IMR-90 (cell line): Measurements from ENCODE around the gene INO80E. TPM values are rescaled to one million over a fixed set of nuclear protein-coding genes. Genes with fewer than 3 reads are reported as not detected.

ENCODE experiments used
- ATAC-seq: fragments of 200-7000 bp; cut with Tn5 transposase; 2 replicates; pipeline ENCODE4 v1.9.1; 2020; ENCODE audit warnings: low read depth, mild to moderate bottlenecking, moderate library complexity
- BruUV-seq: library from RNA; stranded (reverse); fragments of 400-500 nt; replicated peaks from 2 replicates; lab custom pipeline; 2021; lab: Mats Ljungman, UMichigan
- CTCF ChIA-PET: fragments of 300-600 bp; formaldehyde crosslinking; extraction: SDS; loops from one replicate; lab custom pipeline; 2021; ENCODE audit warnings: antibody characterized with exemption; lab: Yijun Ruan, JAX
- POLR2A ChIA-PET: fragments of 300-600 bp; sonication (Branson Sonifier 250); formaldehyde crosslinking; loops from one replicate; lab custom pipeline; 2022; ENCODE audit warnings: antibody characterized with exemption; ENCODE audit not compliant: unreplicated experiment; lab: Charles Lee
- DNase-seq: peaks from one replicate; pipeline ENCODE4 v3.0.0; 2013
- H2AFZ ChIP-seq: replicated peaks from 2 replicates; pipeline ENCODE3; 2013; ENCODE audit warnings: low read length, mild to moderate bottlenecking; ENCODE audit not compliant: poor library complexity
- H2AK5ac ChIP-seq: 2 replicates; pipeline ENCODE4 v1.6.1; 2013; ENCODE audit warnings: low read depth, low read length, inconsistent platforms
- H2AK9ac ChIP-seq: replicated peaks from 2 replicates; pipeline ENCODE3; 2013; ENCODE audit warnings: mild to moderate bottlenecking, low read depth, low read length, moderate library complexity; ENCODE audit not compliant: poor library complexity
- H2BK120ac ChIP-seq: 2 replicates; pipeline ENCODE4 v1.6.1; 2013; ENCODE audit warnings: low read depth, low read length, inconsistent platforms
- H2BK15ac ChIP-seq: 3 replicates; pipeline ENCODE4 v1.6.1; 2013; ENCODE audit warnings: low read depth, low read length, inconsistent platforms
- H2BK20ac ChIP-seq: 2 replicates; pipeline ENCODE4 v1.6.1; 2013; ENCODE audit warnings: low read depth, mild to moderate bottlenecking, inconsistent platforms, low read length, moderate library complexity
- H2BK5ac ChIP-seq: 2 replicates; pipeline ENCODE4 v1.6.1; 2013; ENCODE audit warnings: mild to moderate bottlenecking, low read depth, low read length, inconsistent platforms; ENCODE audit not compliant: poor library complexity, severe bottlenecking
- H3K14ac ChIP-seq: replicated peaks from 2 replicates; pipeline ENCODE4 v1.6.1; 2013; ENCODE audit warnings: low read depth, low read length, inconsistent platforms
- H3K18ac ChIP-seq: 2 replicates; pipeline ENCODE4 v1.6.1; 2013; ENCODE audit warnings: low read depth, low read length, control low read depth
- H3K23ac ChIP-seq: 2 replicates; pipeline ENCODE4 v1.6.1; 2013; ENCODE audit warnings: low read depth, low read length, inconsistent platforms
- H3K27ac ChIP-seq: 2 replicates; pipeline ENCODE4 v1.5.1; 2013; ENCODE audit warnings: mild to moderate bottlenecking, control low read depth, low read length; ENCODE audit not compliant: insufficient read depth
- H3K27me3 ChIP-seq: 2 replicates; pipeline ENCODE4 v1.6.1; 2013; ENCODE audit warnings: low read length; ENCODE audit not compliant: control insufficient read depth, insufficient read depth
- H3K36me3 ChIP-seq: 2 replicates; pipeline ENCODE4 v1.6.1; 2013; ENCODE audit warnings: low read length, mixed read lengths; ENCODE audit not compliant: control insufficient read depth, insufficient read depth
- H3K4ac ChIP-seq: 2 replicates; pipeline ENCODE4 v1.6.1; 2013; ENCODE audit warnings: low read depth, low read length, inconsistent platforms
- H3K4me1 ChIP-seq: 2 replicates; pipeline ENCODE4 v1.6.1; 2013; ENCODE audit warnings: low read length, mixed read lengths; ENCODE audit not compliant: control insufficient read depth, insufficient read depth
- H3K4me2 ChIP-seq: 2 replicates; pipeline ENCODE4 v1.6.1; 2013; ENCODE audit warnings: low read depth, mild to moderate bottlenecking, control low read depth, low read length, moderate library complexity
- H3K4me3 ChIP-seq: 2 replicates; pipeline ENCODE4 v1.5.1; 2013; ENCODE audit warnings: low read depth, mild to moderate bottlenecking, control low read depth, low read length, moderate library complexity; ENCODE audit not compliant: insufficient read depth
- H3K56ac ChIP-seq: 2 replicates; pipeline ENCODE4 v1.6.1; 2013; ENCODE audit warnings: low read length, inconsistent platforms; ENCODE audit not compliant: insufficient read depth; ENCODE audit errors: extremely low read depth
- H3K79me1 ChIP-seq, 2 experiments: 2 replicates each; pipeline ENCODE4 v1.6.1; 2013; ENCODE audit warnings: low read length in 2 of 2, inconsistent platforms in 1 of 2, low read depth in 1 of 2
- H3K9ac ChIP-seq: 2 replicates; pipeline ENCODE4 v1.6.1; 2013; ENCODE audit warnings: low read depth, low read length, control low read depth
- H3K9me1 ChIP-seq: 2 replicates; pipeline ENCODE4 v1.6.1; 2013; ENCODE audit warnings: low read length, inconsistent platforms; ENCODE audit not compliant: insufficient read depth
- H3K9me3 ChIP-seq: 2 replicates; pipeline ENCODE4 v1.6.1; 2013; ENCODE audit warnings: low read length; ENCODE audit not compliant: control insufficient read depth, insufficient read depth
- H4K20me1 ChIP-seq: 2 replicates; pipeline ENCODE4 v1.6.1; 2013; ENCODE audit warnings: low read length, inconsistent platforms; ENCODE audit not compliant: insufficient read depth
- H4K5ac ChIP-seq: 2 replicates; pipeline ENCODE4 v1.6.1; 2013; ENCODE audit warnings: mild to moderate bottlenecking, low read depth, low read length, control low read depth
- H4K8ac ChIP-seq, 2 experiments: 2 replicates each; pipeline ENCODE4 v1.6.1; 2013; ENCODE audit warnings: low read depth in 2 of 2, low read length in 2 of 2, control low read depth in 1 of 2, inconsistent platforms in 1 of 2
- H4K91ac ChIP-seq: 2 replicates; pipeline ENCODE4 v1.6.1; 2013; ENCODE audit warnings: low read depth, low read length, inconsistent platforms; ENCODE audit not compliant: insufficient read depth
- CEBPB ChIP-seq: IDR thresholded peaks from 2 replicates; pipeline ENCODE4 v1.6.1; 2012; ENCODE audit warnings: low read depth, low read length, improper control_type of control experiment
- CHD1 ChIP-seq: IDR thresholded peaks from 2 replicates; pipeline ENCODE4 v1.6.1; 2012; ENCODE audit warnings: low read depth, low read length, improper control_type of control experiment
- FOS ChIP-seq: fragments of 150-350 bp; IDR thresholded peaks from 2 replicates; pipeline ENCODE4 v1.6.1; 2016; ENCODE audit warnings: low read depth, low read length
- MAFK ChIP-seq: IDR thresholded peaks from 2 replicates; pipeline ENCODE4 v1.6.1; 2012; ENCODE audit warnings: low read depth, low read length, improper control_type of control experiment
- MXI1 ChIP-seq: IDR thresholded peaks from 2 replicates; pipeline ENCODE4 v1.6.1; 2012; ENCODE audit warnings: low read depth, mild to moderate bottlenecking, low read length, moderate library complexity, borderline replicate concordance
- RAD21 ChIP-seq: IDR thresholded peaks from 2 replicates; pipeline ENCODE4 v1.6.1; 2012; ENCODE audit warnings: low read length, improper control_type of control experiment
- RCOR1 ChIP-seq: IDR thresholded peaks from 2 replicates; pipeline ENCODE4 v1.6.1; 2012; ENCODE audit warnings: mild to moderate bottlenecking, low read length, improper control_type of control experiment; ENCODE audit not compliant: insufficient replicate concordance
- RFX5 ChIP-seq: IDR thresholded peaks from 2 replicates; pipeline ENCODE4 v1.8.0; 2012; ENCODE audit warnings: low read depth, mild to moderate bottlenecking, low read length, moderate library complexity
- SMC3 ChIP-seq: fragments of 150-350 bp; IDR thresholded peaks from 2 replicates; pipeline ENCODE4 v1.6.1; 2016; ENCODE audit warnings: low read depth, mild to moderate bottlenecking, antibody characterized with exemption, low read length, moderate library complexity
- WGBS, 2 experiments: methylation state at CpG; one replicate each; pipeline versions ENCODE4 v1.1.5 to v1.1.7; 2013; ENCODE audit warnings: missing lambda C conversion rate in 2 of 2; ENCODE audit not compliant: insufficient read length in 1 of 2; ENCODE audit errors: extremely low coverage in 2 of 2; 5-methylcytosine and 5-hydroxymethylcytosine counted together
- dilution Hi-C: fragments of 300-500 bp; cut with HindIII; formaldehyde crosslinking; loops from one replicate; pipeline ENCODE4 v1.14.3; 2018; ENCODE audit warnings: low sequenced_read_pairs; ENCODE audit not compliant: unreplicated experiment
- in situ Hi-C: fragments of 300-500 bp; cut with MboI; formaldehyde crosslinking; loops from 3 replicates; pipeline ENCODE4 v1.14.3; 2019; ENCODE audit warnings: low sequenced_read_pairs, inconsistent platforms, mixed read lengths
- intact Hi-C: fragments of 100-400 bp; cut with micrococcal nuclease; formaldehyde crosslinking; loops from 2 replicates; pipeline ENCODE4 v1.10.0; 2022
- polyA plus RNA-seq, 3 experiments: library from polyadenylated mRNA; depleted of rRNA; stranded (reverse); fragments of >200 nt; gene quantifications; 2 replicates each; pipeline ENCODE4 v1.2.3, GENCODE V29; 2012; ENCODE audit warnings: low replicate concordance in 1 of 3
- total RNA-seq: library from RNA; depleted of rRNA; stranded (reverse); fragments of >200 nt; gene quantifications from 2 replicates; pipeline ENCODE4 v1.2.3, GENCODE V29; 2012
- TF ChIP-seq, protein P1 (sequence below): fragments of 150-350 bp; IDR thresholded peaks from 2 replicates; pipeline ENCODE4 v1.6.1; 2017; ENCODE audit warnings: mild to moderate bottlenecking, antibody characterized with exemption, low read length, low read depth
- TF ChIP-seq, protein P2 (sequence below): fragments of 150-350 bp; IDR thresholded peaks from 2 replicates; pipeline ENCODE4 v1.6.1; 2016; ENCODE audit warnings: low read depth, mild to moderate bottlenecking, low read length, moderate library complexity, borderline replicate concordance

The INO80E gene
- total and polyA plus RNA-seq, 2 of the 4 experiments (the other 2 are of a cell fraction), result 40.9 to 42.1 TPM

- H3K4me2 ChIP-seq, result no peak overlapping the region
- H3K4ac ChIP-seq, result no peak overlapping the region
- no peak overlapping the region for H2AK9ac ChIP-seq
- H3K4me1 ChIP-seq, result no peaks in the 10 kb centered on the region; the same call in 1 of the 2 replicates
- ATAC-seq, result no peak
- no peak overlapping the region for H2BK15ac ChIP-seq
- intact Hi-C loops (no loop called here), dilution Hi-C loops (no loop called here), in situ Hi-C loops (no loop called here)
- H4K20me1 ChIP-seq, result no peaks in the 10 kb centered on the region; the same call in 1 of the 2 replicates
- whole genome bisulfite sequencing, 2 experiments, result 96% methylated on average over 8 of the region's 18 CpGs; no CpG with 5 or more reads in 1 of the 2 experiments
- no peak overlapping the region for H3K23ac ChIP-seq
- TF ChIP-seq MAFK, result no peak
- no peak for TF ChIP-seq CEBPB
- TF ChIP-seq, protein P1, sequence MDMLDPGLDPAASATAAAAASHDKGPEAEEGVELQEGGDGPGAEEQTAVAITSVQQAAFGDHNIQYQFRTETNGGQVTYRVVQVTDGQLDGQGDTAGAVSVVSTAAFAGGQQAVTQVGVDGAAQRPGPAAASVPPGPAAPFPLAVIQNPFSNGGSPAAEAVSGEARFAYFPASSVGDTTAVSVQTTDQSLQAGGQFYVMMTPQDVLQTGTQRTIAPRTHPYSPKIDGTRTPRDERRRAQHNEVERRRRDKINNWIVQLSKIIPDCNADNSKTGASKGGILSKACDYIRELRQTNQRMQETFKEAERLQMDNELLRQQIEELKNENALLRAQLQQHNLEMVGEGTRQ, result no peak
- TF ChIP-seq MXI1, result no peak
- no peak for TF ChIP-seq CHD1
- TF ChIP-seq, protein P2, sequence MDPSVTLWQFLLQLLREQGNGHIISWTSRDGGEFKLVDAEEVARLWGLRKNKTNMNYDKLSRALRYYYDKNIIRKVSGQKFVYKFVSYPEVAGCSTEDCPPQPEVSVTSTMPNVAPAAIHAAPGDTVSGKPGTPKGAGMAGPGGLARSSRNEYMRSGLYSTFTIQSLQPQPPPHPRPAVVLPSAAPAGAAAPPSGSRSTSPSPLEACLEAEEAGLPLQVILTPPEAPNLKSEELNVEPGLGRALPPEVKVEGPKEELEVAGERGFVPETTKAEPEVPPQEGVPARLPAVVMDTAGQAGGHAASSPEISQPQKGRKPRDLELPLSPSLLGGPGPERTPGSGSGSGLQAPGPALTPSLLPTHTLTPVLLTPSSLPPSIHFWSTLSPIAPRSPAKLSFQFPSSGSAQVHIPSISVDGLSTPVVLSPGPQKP, result no peak
- no peak for TF ChIP-seq RFX5
- no peak for TF ChIP-seq RAD21
- TF ChIP-seq FOS, result no peak
- TF ChIP-seq RCOR1, result no peak
- no peak for TF ChIP-seq SMC3
- no peak overlapping the region for H2AFZ ChIP-seq
- H3K14ac ChIP-seq, result no peak overlapping the region
- no peak overlapping the region for H2AK5ac ChIP-seq
- no peak overlapping the region for H3K56ac ChIP-seq
- no peaks in the 10 kb centered on the region for H3K9me1 ChIP-seq
- no peak overlapping the region for H4K8ac ChIP-seq
- no peak overlapping the region for H2BK120ac ChIP-seq
- BruUV-seq, result no TSS peak
- H4K91ac ChIP-seq, result no peak overlapping the region
- H3K27me3 ChIP-seq, result peaks cover 16% of the 10 kb centered on the region
- H2BK20ac ChIP-seq, result no peak overlapping the region
- peaks cover 13% of the 10 kb centered on the region; the same call in 1 of the 2 replicates for H3K36me3 ChIP-seq
- CTCF ChIA-PET, result interaction anchor here (0.8 kb wide), 1 partner anchor 106 kb away, joined by 3 read pairs; the partner anchor contains the start of gene SEZ6L2
- no peak for DNase-seq
- no peaks in the 10 kb centered on the region for H3K9me3 ChIP-seq
- H3K79me1 ChIP-seq, result peaks cover 0 to 4% of the 10 kb centered on the region in 2 experiments; a peak in 1 of 4 replicates
- no peak overlapping the region for H2BK5ac ChIP-seq
- H4K5ac ChIP-seq, result no peak overlapping the region
- no peak overlapping the region for H3K27ac ChIP-seq
- H3K18ac ChIP-seq, result no peak overlapping the region
- no peak overlapping the region for H3K4me3 ChIP-seq
- POLR2A ChIA-PET, result no interaction called here
- H3K9ac ChIP-seq, result no peak overlapping the region
Observed at GRCh38 chr16:30006095-30006473, 10.0 kb downstream of the INO80E start.
